ENCODE data around the gene ARHGAP8. TPM values are rescaled to one million over a fixed set of nuclear protein-coding genes. Genes with fewer than 3 reads are reported as not detected.

ARHGAP8 gene
- total and polyA plus RNA-seq, 2 donors (not counting 1 experiment from before 2014, with no cell fraction given), result 0.07 to 0.17 TPM

- Histone ChIP-seq H3K36me3 (ENCODE audit: control insufficient read depth, insufficient read depth, low read length) (no peaks in the 10 kb centered on the region), H3K27ac (ENCODE audit: insufficient read depth, low read length) (no peak overlapping the region), H3K79me2 (ENCODE audit: control insufficient read depth, insufficient read depth, low read length) (no peaks in the 10 kb centered on the region), H3K4me2 (ENCODE audit: extremely low read depth, insufficient read depth, low read length) (no peak overlapping the region), H3K4me1 (ENCODE audit: control insufficient read depth, extremely low read depth, insufficient read depth, low read length) (no peaks in the 10 kb centered on the region), H3K27me3 (ENCODE audit: control insufficient read depth, insufficient read depth, low read length) (no peaks in the 10 kb centered on the region), H3K9me3 (ENCODE audit: control insufficient read depth, insufficient read depth, low read depth, low read length) (no peaks in the 10 kb centered on the region), H3K9ac (ENCODE audit: insufficient read depth, low read length) (no peak overlapping the region), H2AFZ (ENCODE audit: low read length) (no peak overlapping the region), H4K20me1 (ENCODE audit: control insufficient read depth, extremely low read depth, insufficient read depth, low read length) (no peaks in the 10 kb centered on the region), H3K4me3 (replicated peaks in 1 of 4; ENCODE audit: control extremely low read depth in 1 of 4, insufficient read depth in 1 of 4, low read depth in 3 of 4, low read length in 4 of 4) (no peak overlapping the region)
- no peak for TF ChIP-seq EZH2 (IDR thresholded peaks at IDR 0.05; ENCODE audit: low read length, missing control alignments)
- TF ChIP-seq, protein P1, sequence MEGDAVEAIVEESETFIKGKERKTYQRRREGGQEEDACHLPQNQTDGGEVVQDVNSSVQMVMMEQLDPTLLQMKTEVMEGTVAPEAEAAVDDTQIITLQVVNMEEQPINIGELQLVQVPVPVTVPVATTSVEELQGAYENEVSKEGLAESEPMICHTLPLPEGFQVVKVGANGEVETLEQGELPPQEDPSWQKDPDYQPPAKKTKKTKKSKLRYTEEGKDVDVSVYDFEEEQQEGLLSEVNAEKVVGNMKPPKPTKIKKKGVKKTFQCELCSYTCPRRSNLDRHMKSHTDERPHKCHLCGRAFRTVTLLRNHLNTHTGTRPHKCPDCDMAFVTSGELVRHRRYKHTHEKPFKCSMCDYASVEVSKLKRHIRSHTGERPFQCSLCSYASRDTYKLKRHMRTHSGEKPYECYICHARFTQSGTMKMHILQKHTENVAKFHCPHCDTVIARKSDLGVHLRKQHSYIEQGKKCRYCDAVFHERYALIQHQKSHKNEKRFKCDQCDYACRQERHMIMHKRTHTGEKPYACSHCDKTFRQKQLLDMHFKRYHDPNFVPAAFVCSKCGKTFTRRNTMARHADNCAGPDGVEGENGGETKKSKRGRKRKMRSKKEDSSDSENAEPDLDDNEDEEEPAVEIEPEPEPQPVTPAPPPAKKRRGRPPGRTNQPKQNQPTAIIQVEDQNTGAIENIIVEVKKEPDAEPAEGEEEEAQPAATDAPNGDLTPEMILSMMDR (conservative IDR thresholded peaks at IDR 0.05 in 1 of 2, IDR thresholded peaks at IDR 0.05 in 1 of 2; ENCODE audit: low read depth in 1 of 2, low read length in 2 of 2), result no peak
- DNase-seq (ENCODE audit: low read depth in 2 of 2), result no peak
Measured at GRCh38 chr22:44776605-44777363, 24.4 kb downstream of the ARHGAP8 start.

GRCh38 chr22:44777364-44777755 is 25.0 kb downstream of the ARHGAP8 start:
- H3K9me3 ChIP-seq (ENCODE audit: control insufficient read depth, insufficient read depth, low read depth, low read length), result no peaks in the 10 kb centered on the region
- no peak overlapping the region for H2AFZ ChIP-seq (ENCODE audit: low read length)
- H3K36me3 ChIP-seq (ENCODE audit: control insufficient read depth, insufficient read depth, low read length), result no peaks in the 10 kb centered on the region
- H3K4me1 ChIP-seq (ENCODE audit: control insufficient read depth, extremely low read depth, insufficient read depth, low read length), result no peaks in the 10 kb centered on the region
- H3K4me3 ChIP-seq (replicated peaks in 1 of 4; ENCODE audit: control extremely low read depth in 1 of 4, insufficient read depth in 1 of 4, low read depth in 3 of 4, low read length in 4 of 4), result no peak overlapping the region
- no peak overlapping the region for H3K27ac ChIP-seq (ENCODE audit: insufficient read depth, low read length)
- no peaks in the 10 kb centered on the region for H3K27me3 ChIP-seq (ENCODE audit: control insufficient read depth, insufficient read depth, low read length)
- H3K9ac ChIP-seq (ENCODE audit: insufficient read depth, low read length), result no peak overlapping the region
- TF ChIP-seq EZH2 (IDR thresholded peaks at IDR 0.05; ENCODE audit: low read length, missing control alignments), result no peak
- TF ChIP-seq, protein P1 (conservative IDR thresholded peaks at IDR 0.05 in 1 of 2, IDR thresholded peaks at IDR 0.05 in 1 of 2; ENCODE audit: low read depth in 1 of 2, low read length in 2 of 2), result no peak
- no peaks in the 10 kb centered on the region for H4K20me1 ChIP-seq (ENCODE audit: control insufficient read depth, extremely low read depth, insufficient read depth, low read length)
- no peaks in the 10 kb centered on the region for H3K79me2 ChIP-seq (ENCODE audit: control insufficient read depth, insufficient read depth, low read length)
- H3K4me2 ChIP-seq (ENCODE audit: extremely low read depth, insufficient read depth, low read length), result no peak overlapping the region
- no peak for DNase-seq (ENCODE audit: low read depth in 2 of 2)

DNA sequence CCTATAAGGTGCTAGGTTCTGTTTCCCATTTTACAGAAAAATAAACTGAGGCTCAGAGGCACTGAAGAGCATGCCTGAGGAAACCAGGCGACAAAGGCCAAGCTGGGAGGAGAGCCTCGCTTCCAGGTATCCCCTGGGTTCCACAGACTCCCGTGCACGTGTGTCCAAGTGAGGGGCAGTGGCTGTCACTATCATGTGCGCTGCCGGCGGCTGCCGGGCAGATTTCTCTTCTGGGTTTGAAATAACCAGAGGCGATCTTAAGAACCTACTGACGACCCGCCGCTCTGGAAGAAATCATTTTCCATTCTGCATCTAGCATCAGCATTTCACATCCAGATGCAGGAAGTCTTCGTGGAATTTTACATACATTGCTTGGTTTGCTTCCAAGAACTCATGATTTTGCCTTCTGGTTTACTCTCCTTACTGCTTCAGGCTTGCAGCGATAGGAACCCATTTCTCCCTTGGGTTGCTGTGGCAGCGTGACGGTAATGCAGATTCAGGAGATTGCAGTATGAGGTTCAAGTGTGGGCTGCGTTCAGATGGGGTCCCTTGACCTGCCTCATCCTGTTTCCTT is 28.6 kb downstream of the ARHGAP8 start:
- no peaks in the 10 kb centered on the region for H3K27me3 ChIP-seq (ENCODE audit: control insufficient read depth, insufficient read depth, low read length)
- no peak overlapping the region for H3K4me3 ChIP-seq (replicated peaks in 1 of 4; ENCODE audit: control extremely low read depth in 1 of 4, insufficient read depth in 1 of 4, low read depth in 3 of 4, low read length in 4 of 4)
- H3K79me2 ChIP-seq (ENCODE audit: control insufficient read depth, insufficient read depth, low read length), result no peaks in the 10 kb centered on the region

More for the DNA sequence above, 28.6 kb downstream of the ARHGAP8 start:
- Histone ChIP-seq H3K27ac (ENCODE audit: insufficient read depth, low read length) (no peak overlapping the region), H3K9ac (ENCODE audit: insufficient read depth, low read length) (no peak overlapping the region), H3K36me3 (ENCODE audit: control insufficient read depth, insufficient read depth, low read length) (no peaks in the 10 kb centered on the region), H4K20me1 (ENCODE audit: control insufficient read depth, extremely low read depth, insufficient read depth, low read length) (no peaks in the 10 kb centered on the region), H3K4me1 (ENCODE audit: control insufficient read depth, extremely low read depth, insufficient read depth, low read length) (no peaks in the 10 kb centered on the region), H3K4me2 (ENCODE audit: extremely low read depth, insufficient read depth, low read length) (no peak overlapping the region), H3K9me3 (ENCODE audit: control insufficient read depth, insufficient read depth, low read depth, low read length) (no peaks in the 10 kb centered on the region), H2AFZ (ENCODE audit: low read length) (no peak overlapping the region)
- TF ChIP-seq, protein P1 (conservative IDR thresholded peaks at IDR 0.05 in 1 of 2, IDR thresholded peaks at IDR 0.05 in 1 of 2; ENCODE audit: low read depth in 1 of 2, low read length in 2 of 2), result no peak
- DNase-seq (ENCODE audit: low read depth in 2 of 2), result no peak
